GM18951 (cell line): ENCODE results near the gene GPR37.

Experiments
- POLR2A ChIP-seq: IDR thresholded peaks from 4 replicates; pipeline ENCODE4 v1.6.1; 2011; ENCODE audit warnings: mild to moderate bottlenecking; ENCODE audit not compliant: insufficient read length, insufficient read depth; ENCODE audit errors: extremely low read depth
- in situ Hi-C: fragments of 300-500 bp; cut with MboI; formaldehyde crosslinking; loops from one replicate; pipeline ENCODE4 v1.12.0; 2022; ENCODE audit warnings: low sequenced_read_pairs, mixed read lengths, inconsistent platforms; ENCODE audit not compliant: unreplicated experiment

The GPR37 gene

GRCh38 chr7:124737760-124738300, 27.8 kb downstream of the GPR37 start:
- TF ChIP-seq POLR2A, result no peak

GRCh38 chr7:124728610-124729009, 37.0 kb downstream of the GPR37 start:
- in situ Hi-C loops, result no loop called here
- no peak for TF ChIP-seq POLR2A

More at GRCh38 chr7:124737760-124738300, 27.8 kb downstream of the GPR37 start:
- in situ Hi-C loops, result no loop called here

DNA sequence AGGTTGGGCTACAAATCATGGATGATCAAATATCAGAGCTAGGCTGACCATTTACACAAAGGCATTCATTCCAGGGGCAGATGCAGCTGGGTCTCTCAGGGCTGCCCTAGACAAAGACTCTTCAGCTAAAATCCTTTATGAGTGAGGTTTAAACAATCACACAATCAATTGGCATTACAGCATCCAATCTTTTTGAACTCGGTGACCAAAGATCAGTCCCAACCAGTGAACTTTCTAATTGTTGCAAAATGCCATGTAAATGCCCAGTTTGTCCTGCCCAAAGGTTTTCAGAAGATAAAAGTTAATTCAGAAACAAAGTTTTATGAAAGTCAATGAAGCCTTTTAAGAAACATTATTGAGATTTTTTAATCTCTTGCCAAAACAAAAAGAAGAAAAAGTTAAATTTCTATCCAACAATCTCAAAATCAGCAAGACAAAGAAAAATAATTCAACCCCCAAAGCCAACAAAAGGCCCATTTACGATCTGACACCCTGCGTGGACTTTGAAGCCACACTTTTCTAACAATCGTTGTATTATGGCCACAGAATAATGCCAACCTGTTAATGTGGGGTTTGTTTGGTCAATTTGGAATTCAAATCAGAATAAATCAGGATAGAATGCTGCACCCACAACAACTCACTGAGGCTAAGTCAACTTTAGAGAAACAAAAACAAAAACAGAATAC, 40.9 kb downstream of the GPR37 start:
- in situ Hi-C loops, result no loop called here
- TF ChIP-seq POLR2A, result no peak

GRCh38 chr7:124724079-124724478, 41.5 kb downstream of the GPR37 start:
- TF ChIP-seq POLR2A, result no peak
- in situ Hi-C loops, result no loop called here

DNA sequence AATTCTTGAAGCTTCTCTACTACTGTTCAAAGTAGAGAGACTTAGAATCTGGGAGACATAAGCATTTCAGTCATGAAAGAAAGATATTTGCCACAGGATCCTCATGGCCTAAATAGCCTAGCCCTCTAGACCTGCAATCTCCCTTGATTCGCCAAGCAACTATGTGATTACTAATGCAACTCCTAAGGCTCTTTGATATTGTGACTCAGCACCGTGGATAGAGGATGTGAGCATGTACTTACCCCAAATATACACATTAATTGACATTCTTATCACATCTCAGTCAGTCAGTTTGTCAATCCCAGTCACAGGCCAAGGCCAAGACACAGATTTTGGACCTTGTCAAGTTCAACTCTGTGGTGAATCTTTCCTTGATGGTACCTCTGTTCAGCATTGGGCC, 42.6 kb downstream of the GPR37 start:
- in situ Hi-C loops, result no loop called here
- no peak for TF ChIP-seq POLR2A

DNA sequence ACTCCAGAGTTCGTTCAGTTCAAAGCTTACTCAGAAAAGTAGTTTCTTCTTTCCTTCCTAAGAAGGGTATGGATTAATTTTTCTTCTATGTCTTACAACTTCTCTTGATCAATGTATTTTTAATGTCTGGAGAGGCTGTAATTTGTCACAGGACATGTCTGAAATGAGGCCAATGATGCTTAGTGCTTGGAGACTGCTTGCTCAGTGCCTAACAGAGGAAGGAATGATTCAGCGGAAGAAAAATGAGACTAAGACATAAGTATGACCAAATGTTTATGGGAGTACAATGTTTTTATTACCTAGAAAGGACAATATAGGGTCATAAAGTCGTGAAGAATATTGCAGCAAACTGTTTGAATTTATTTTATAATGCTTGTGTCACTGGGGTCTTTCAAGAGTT, 43.3 kb downstream of the GPR37 start:
- TF ChIP-seq POLR2A, result no peak
- in situ Hi-C loops, result no loop called here

- TF ChIP-seq POLR2A, result no peak
- in situ Hi-C loops, result no loop called here
Observed at GRCh38 chr7:124720195-124720594, 45.4 kb downstream of the GPR37 start.

- in situ Hi-C loops, result no loop called here
- TF ChIP-seq POLR2A, result no peak
Observed at GRCh38 chr7:124718032-124718766, 47.4 kb downstream of the GPR37 start.

DNA sequence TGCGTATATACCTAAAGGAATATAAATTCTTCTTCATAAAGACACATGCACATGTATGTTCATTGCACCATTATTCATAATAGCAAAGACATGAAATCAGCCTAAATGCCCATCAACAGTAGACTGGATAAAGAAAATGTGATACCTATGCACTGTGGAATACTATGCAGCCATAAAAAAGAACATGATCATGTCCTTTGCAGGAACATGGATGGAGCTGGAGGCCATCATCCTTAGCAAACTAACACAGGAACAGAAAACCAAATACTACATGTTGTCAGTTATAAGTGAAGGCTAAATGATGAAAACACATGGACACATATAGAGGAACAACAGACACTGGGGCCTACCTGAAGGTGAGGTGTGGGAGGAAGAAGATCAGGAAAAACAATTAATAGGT, 48.7 kb downstream of the GPR37 start:
- TF ChIP-seq POLR2A, result no peak
- in situ Hi-C loops, result no loop called here

- in situ Hi-C loops, result no loop called here
- TF ChIP-seq POLR2A, result no peak
Observed at GRCh38 chr7:124713086-124713485, 52.5 kb downstream of the GPR37 start.

GRCh38 chr7:124712017-124712416, 53.6 kb downstream of the GPR37 start:
- in situ Hi-C loops, result no loop called here
- TF ChIP-seq POLR2A, result no peak

GRCh38 chr7:124702385-124702784, 63.2 kb downstream of the GPR37 start:
- in situ Hi-C loops, result no loop called here
- TF ChIP-seq POLR2A, result no peak

DNA sequence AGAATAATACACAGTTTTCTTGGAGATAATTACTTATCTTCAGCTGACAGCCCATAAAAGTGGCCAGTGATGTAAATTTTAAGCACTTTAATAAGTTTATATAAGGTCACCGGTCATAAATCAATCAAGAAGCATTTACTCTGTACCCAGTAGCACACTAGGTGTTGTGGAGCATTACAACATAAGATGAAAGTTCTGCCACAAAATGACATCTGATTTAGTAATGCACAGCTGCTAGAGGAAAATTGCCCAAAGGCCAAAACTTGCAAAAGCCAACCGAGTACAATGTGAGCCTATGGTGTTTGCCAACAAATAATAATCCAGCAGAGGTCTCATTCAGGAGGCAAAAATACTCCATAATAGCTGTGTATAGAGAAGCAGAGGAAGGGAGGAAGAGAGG, 63.6 kb downstream of the GPR37 start:
- in situ Hi-C loops, result no loop called here
- TF ChIP-seq POLR2A, result no peak

- in situ Hi-C loops, result no loop called here
- no peak for TF ChIP-seq POLR2A
Observed at GRCh38 chr7:124700655-124701054, 64.9 kb downstream of the GPR37 start.
